ENCODE data around the gene VPS33A.

DNA sequence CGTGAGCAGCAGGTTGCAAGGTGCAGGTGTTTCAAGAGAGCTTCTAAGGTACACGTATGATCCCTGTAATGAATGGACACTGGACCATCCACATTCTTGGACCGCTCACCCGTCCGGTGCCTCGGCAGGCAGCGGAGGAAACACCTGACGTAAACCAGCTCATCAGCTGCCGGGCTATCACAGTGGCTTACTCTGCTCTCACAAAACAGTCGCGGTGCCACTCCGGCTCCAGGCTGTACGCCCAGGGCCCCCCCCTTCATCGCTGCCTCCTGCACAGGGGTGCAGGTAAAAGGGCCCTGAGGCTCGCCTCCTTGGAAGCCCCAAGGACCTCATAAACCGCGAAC lies 436 bp downstream of the VPS33A start:
- TF ChIP-seq, protein P1, sequence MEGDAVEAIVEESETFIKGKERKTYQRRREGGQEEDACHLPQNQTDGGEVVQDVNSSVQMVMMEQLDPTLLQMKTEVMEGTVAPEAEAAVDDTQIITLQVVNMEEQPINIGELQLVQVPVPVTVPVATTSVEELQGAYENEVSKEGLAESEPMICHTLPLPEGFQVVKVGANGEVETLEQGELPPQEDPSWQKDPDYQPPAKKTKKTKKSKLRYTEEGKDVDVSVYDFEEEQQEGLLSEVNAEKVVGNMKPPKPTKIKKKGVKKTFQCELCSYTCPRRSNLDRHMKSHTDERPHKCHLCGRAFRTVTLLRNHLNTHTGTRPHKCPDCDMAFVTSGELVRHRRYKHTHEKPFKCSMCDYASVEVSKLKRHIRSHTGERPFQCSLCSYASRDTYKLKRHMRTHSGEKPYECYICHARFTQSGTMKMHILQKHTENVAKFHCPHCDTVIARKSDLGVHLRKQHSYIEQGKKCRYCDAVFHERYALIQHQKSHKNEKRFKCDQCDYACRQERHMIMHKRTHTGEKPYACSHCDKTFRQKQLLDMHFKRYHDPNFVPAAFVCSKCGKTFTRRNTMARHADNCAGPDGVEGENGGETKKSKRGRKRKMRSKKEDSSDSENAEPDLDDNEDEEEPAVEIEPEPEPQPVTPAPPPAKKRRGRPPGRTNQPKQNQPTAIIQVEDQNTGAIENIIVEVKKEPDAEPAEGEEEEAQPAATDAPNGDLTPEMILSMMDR (conservative IDR thresholded peaks at IDR 0.05; ENCODE audit: low read depth in 2 of 2) = no peak
- TF ChIP-seq, protein P2, sequence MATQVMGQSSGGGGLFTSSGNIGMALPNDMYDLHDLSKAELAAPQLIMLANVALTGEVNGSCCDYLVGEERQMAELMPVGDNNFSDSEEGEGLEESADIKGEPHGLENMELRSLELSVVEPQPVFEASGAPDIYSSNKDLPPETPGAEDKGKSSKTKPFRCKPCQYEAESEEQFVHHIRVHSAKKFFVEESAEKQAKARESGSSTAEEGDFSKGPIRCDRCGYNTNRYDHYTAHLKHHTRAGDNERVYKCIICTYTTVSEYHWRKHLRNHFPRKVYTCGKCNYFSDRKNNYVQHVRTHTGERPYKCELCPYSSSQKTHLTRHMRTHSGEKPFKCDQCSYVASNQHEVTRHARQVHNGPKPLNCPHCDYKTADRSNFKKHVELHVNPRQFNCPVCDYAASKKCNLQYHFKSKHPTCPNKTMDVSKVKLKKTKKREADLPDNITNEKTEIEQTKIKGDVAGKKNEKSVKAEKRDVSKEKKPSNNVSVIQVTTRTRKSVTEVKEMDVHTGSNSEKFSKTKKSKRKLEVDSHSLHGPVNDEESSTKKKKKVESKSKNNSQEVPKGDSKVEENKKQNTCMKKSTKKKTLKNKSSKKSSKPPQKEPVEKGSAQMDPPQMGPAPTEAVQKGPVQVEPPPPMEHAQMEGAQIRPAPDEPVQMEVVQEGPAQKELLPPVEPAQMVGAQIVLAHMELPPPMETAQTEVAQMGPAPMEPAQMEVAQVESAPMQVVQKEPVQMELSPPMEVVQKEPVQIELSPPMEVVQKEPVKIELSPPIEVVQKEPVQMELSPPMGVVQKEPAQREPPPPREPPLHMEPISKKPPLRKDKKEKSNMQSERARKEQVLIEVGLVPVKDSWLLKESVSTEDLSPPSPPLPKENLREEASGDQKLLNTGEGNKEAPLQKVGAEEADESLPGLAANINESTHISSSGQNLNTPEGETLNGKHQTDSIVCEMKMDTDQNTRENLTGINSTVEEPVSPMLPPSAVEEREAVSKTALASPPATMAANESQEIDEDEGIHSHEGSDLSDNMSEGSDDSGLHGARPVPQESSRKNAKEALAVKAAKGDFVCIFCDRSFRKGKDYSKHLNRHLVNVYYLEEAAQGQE (IDR thresholded peaks at IDR 0.05; ENCODE audit: unreplicated experiment) = no peak
- no peak for TF ChIP-seq EZH2phosphoT487 (IDR thresholded peaks at IDR 0.05; ENCODE audit: unreplicated experiment)
- TF ChIP-seq STAT1 (IDR thresholded peaks at IDR 0.05; ENCODE audit: unreplicated experiment) = no peak
- no peak for TF ChIP-seq POLR2AphosphoS5 (IDR thresholded peaks at IDR 0.05; ENCODE audit: low read depth)
- no peak for TF ChIP-seq CREB1 (CRISPR knock-in tag; IDR thresholded peaks at IDR 0.05; ENCODE audit: low read depth)
- TF ChIP-seq NANOG (IDR thresholded peaks at IDR 0.05; ENCODE audit: borderline replicate concordance) = no peak

Measured in GM23338 (cell line).